GM13976 (cell line): ENCODE results near the gene LSM2.

ENCODE experiments used
- DNase-seq: peaks from one replicate; pipeline ENCODE4 v3.0.0; 2012; ENCODE audit warnings: low spot score
- CTCF ChIP-seq: IDR thresholded peaks from 2 replicates; pipeline ENCODE4 v1.5.1; 2012; ENCODE audit warnings: borderline replicate concordance, mild to moderate bottlenecking; ENCODE audit not compliant: insufficient read depth; ENCODE audit errors: extremely low read depth, missing control alignments, control extremely low read depth
- in situ Hi-C: fragments of 300-500 bp; cut with MboI; formaldehyde crosslinking; loops from one replicate; pipeline ENCODE4 v1.12.0; 2022; ENCODE audit warnings: low sequenced_read_pairs, mixed read lengths, inconsistent platforms; ENCODE audit not compliant: unreplicated experiment

LSM2 gene

GRCh38 chr6:31792761-31793171 lies 14.0 kb downstream of the LSM2 start:
- DNase-seq = peak; percentile 33
- in situ Hi-C loops = no loop called here
- TF ChIP-seq CTCF = no peak

GRCh38 chr6:31792090-31792374 lies 14.7 kb downstream of the LSM2 start:
- TF ChIP-seq CTCF = no peak
- in situ Hi-C loops = no loop called here
- DNase-seq = no peak

GRCh38 chr6:31791324-31792089 lies 15.3 kb downstream of the LSM2 start:
- DNase-seq = peak; percentile 68
- in situ Hi-C loops = no loop called here

GRCh38 chr6:31785475-31785874 lies 21.3 kb downstream of the LSM2 start:
- DNase-seq = no peak
- no peak for TF ChIP-seq CTCF
- in situ Hi-C loops = no loop called here

More at GRCh38 chr6:31791324-31792089, 15.3 kb downstream of the LSM2 start:
- TF ChIP-seq CTCF = peak; percentile 52

GRCh38 chr6:31784098-31784925 lies 22.5 kb downstream of the LSM2 start:
- no peak for TF ChIP-seq CTCF
- in situ Hi-C loops = no loop called here
- no peak for DNase-seq

- no peak for DNase-seq
- TF ChIP-seq CTCF = no peak
- in situ Hi-C loops = no loop called here
Observed at GRCh38 chr6:31782126-31782855, 24.5 kb downstream of the LSM2 start.
